B cell (primary cell): Measurements from ENCODE around the gene TEAD1.

Experiments used
- EZH2 ChIP-seq: IDR thresholded peaks from 2 replicates; pipeline ENCODE4 v1.6.1; 2012; ENCODE audit warnings: borderline replicate concordance, low read depth, mild to moderate bottlenecking, moderate library complexity, low read length; ENCODE audit not compliant: insufficient read depth, poor library complexity, severe bottlenecking
- TF ChIP-seq, protein P1 (sequence below): fragments of 200-600 bp; IDR thresholded peaks from one replicate; pipeline ENCODE4 v1.8.0; 2022; ENCODE audit warnings: antibody characterized with exemption, mild to moderate bottlenecking

GRCh38 chr11:12719221-12719620 is 45.0 kb downstream of the TEAD1 start:
- TF ChIP-seq, protein P1, sequence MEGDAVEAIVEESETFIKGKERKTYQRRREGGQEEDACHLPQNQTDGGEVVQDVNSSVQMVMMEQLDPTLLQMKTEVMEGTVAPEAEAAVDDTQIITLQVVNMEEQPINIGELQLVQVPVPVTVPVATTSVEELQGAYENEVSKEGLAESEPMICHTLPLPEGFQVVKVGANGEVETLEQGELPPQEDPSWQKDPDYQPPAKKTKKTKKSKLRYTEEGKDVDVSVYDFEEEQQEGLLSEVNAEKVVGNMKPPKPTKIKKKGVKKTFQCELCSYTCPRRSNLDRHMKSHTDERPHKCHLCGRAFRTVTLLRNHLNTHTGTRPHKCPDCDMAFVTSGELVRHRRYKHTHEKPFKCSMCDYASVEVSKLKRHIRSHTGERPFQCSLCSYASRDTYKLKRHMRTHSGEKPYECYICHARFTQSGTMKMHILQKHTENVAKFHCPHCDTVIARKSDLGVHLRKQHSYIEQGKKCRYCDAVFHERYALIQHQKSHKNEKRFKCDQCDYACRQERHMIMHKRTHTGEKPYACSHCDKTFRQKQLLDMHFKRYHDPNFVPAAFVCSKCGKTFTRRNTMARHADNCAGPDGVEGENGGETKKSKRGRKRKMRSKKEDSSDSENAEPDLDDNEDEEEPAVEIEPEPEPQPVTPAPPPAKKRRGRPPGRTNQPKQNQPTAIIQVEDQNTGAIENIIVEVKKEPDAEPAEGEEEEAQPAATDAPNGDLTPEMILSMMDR = no peak
- TF ChIP-seq EZH2 = no peak
